NCI-H748 treated with DMSO at 0.1 percent for 48 hours (cell line): ENCODE measurements around the gene UBE2O.

ENCODE experiments used
- DNase-seq: peaks from one replicate; lab custom pipeline; 2025; lab: John Stamatoyannopoulos, UW

Gene UBE2O

DNA sequence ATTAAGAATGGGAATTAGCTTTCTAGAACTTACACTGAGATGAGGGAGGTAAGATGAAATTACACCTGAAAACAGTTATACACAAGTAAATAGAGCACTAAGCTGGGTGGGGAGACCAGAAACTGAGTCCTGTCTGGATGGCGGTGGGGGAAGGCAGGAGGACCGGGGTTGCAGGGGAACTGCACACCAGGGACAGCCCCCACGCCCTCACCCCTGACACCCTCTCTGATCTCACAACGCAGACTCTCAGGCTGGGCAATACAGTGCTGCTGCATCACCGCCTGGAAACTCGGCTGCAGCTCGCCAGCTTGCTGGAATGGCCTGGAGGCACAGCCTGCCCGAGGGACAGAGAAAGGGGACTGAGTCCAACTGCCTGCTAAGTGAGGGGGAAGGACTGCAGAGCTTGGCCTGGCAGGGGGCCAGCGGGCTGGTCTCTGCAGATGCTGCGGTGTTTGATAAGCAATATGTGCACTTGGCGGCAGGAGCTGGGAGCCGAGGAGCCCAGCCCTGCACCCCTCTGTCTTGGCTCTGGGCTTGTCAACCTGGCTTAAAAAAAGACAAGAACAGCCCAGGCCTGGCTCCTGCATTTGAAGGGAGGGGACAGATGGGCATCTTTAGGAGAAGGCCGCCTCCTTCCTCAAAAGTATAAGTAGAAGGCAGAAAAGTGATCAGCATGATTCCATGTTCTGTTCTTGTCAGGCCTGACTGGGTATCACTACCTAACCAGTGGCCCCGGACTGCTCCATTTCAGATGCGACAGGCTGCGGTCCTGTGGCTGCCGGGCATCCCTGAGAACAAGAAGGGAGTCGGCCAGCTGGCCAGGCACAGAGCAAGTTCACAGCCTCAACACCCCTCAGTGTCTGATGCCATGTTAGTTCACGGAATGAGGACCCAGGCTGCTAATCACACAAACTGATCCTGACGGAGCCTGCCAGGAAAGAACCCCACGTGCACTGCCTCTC is 38.3 kb downstream of the UBE2O start:
- DNase-seq: no peak

DNA sequence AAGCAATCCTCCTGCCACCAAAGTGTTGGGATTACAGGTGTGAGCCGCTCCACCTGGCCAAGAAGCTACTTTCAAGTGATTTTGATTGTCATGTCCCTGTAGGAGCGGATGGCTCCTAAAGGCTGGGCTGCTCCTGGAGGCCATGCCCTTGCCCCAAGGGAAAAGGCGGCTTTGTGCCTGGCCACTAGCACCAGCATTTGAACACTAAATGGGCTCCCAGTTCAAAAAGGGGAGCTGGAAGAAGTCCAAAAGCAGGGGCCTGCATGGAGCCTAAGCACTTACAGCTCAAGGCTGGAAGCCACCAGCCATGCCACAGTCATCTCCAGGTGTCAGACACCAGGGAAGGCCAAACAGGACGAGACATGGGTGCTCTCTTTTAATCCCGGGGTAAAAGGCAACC is 41.7 kb downstream of the UBE2O start:
- DNase-seq: no peak

DNA sequence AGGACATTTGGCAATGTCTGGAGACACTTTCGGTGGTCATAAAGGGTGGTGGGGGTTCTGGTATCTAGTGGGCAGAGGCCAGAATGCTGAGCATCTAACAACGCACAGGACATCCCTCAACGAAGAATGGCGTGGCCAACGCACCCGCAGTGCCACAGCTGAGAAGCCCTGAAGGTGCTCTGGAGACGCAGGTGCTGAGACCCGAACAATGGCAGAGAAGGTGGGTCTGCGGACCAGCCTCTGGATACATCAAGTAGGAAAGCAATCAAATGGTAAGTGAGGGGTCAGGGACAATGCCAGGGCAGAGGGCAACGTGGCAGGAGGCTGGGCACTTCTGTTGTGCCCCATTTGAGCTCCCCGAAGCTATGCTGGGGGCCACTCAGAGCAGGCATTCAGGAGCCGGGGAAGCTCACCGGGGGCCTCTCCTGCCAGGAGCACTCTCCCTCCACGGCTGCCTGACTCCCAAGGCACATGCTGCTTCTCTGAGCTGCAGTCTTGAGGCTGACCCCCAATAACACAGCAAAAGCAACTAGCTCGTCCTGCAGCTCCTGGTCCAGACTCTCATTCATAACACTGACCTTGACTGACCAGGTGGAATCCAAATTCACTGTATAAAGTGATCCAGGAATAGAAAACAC is 42.5 kb downstream of the UBE2O start:
- no peak for DNase-seq

DNA sequence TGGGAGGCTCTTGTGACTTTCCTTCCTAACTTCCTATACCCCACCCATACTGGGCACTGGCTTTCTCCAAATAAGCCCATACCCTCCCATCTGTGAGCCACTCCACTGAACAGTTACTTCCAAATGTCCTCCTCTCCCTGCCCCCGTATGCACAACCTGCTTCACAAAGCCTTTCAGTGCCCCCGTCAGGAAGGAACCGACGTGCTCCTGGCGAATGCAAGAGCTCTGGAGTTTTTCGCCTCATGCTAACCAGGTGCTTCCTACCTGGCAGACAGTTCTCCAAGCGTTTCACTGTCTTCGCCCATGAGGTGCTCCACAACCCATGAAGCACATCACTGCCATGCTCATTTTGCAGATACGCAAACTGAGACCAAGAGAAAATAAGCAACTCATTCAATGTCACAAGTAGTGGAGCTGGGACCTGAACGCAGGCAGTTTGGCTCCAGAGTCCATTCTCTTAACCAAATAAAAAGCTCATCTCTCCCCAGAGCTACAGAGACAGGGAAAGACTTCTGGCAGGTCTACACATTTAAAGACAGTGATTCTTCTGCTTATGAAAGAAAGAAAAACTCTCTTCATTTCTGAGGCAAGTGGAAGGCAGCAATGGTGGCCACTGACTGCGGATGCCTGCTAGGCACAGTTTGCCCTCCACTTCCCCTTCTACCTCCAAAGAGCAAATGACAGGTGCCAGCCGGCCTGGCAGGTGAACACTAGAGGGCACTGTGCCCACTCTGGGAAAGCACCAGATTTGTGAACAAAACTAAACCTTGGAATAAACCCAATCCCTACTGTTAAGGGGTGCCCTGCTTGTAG is 44.7 kb downstream of the UBE2O start:
- DNase-seq: no peak

DNA sequence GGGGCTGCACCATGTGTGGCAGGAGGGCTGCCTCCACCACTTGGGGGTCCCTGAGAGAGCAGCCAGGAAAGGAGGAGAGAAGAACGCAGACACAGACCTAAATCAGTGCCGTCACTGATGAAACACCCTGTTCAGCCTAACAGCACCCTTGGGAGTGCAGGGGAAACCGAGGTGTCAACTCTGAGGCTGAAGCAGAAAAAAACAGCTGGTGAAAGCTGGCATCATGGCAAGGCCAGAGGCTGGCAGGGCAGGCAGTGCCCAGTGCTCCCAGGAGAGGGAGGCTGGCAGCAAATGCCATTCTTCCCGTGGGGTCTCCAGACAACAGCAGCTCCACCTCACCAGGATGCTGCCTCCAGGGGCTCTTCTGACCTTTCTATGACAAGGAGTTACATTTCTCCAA is 45.4 kb downstream of the UBE2O start:
- no peak for DNase-seq

GRCh38 chr17:76405967-76406647 is 46.8 kb downstream of the UBE2O start:
- DNase-seq: no peak

GRCh38 chr17:76405607-76405966 is 47.4 kb downstream of the UBE2O start:
- DNase-seq: no peak

- no peak for DNase-seq
Observed at GRCh38 chr17:76404976-76405563, 47.9 kb downstream of the UBE2O start.

- DNase-seq: no peak
Observed at GRCh38 chr17:76404256-76404655, 48.7 kb downstream of the UBE2O start.

DNA sequence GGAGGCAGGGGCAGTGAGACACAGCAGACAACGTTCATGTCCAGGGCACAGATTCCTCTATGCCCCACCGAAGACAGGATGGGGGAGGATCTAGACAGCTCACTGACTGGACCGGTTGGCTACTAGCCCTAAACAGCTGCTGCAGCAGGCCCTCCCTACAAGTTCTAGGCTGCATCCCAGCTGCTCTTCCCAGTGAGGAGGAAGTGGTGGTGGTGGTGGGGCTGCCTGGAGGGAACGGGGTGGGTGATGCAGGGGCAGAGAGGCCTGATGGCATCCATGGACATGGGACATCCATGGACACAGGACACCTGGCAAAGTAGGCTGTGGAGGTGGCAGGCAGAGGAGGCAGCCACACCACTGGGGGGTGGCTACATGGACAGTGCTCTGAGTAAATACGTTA is 50.2 kb downstream of the UBE2O start:
- DNase-seq: no peak

DNA sequence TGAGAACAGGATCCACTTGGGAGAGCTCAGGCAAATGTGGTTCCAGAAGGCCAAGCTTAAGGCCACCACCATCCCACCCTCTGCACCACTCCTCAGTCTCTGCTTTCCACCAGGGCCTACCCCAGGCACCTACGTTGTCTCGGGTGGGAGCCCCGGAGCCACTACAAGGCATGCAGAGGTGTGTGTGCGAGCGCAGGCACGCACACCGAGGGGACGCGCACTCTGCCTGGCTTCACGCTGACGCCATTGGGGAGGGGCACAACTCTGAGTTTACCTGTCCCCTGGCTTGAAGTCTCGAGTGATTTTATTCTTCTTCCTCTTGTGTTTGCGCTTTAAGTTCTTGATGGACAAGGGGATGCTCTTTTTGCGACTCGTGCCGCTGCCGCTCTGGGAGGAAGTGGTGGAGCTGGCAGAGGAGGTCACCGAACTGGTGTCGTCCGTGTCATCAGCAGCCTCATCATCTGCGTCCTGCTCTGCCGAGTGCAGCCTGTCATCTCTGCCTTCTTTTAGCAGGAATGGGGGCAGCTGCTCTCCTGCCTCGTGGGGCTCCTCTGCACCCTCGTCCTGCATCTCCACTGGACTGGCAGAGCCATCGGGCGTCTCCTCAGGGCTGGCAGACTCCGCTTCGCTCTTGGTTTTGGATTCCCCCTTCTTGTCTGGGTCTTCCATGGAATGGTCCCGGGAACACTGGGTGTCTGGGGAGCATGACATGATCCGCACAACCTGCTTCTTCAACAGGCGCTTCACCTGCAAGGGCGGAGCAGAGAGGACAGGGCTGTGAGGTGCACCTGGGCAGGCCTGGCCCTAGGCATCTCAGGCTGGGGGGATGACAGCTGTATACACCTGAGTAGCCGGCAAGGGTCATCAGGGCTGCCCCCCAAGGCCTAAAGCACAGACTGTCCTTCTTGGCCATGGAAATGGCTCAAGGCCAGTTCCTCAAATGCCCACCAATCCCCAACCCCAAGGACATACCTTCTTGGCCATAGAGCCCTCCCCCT is 53.5 kb downstream of the UBE2O start:
- no peak for DNase-seq

DNA sequence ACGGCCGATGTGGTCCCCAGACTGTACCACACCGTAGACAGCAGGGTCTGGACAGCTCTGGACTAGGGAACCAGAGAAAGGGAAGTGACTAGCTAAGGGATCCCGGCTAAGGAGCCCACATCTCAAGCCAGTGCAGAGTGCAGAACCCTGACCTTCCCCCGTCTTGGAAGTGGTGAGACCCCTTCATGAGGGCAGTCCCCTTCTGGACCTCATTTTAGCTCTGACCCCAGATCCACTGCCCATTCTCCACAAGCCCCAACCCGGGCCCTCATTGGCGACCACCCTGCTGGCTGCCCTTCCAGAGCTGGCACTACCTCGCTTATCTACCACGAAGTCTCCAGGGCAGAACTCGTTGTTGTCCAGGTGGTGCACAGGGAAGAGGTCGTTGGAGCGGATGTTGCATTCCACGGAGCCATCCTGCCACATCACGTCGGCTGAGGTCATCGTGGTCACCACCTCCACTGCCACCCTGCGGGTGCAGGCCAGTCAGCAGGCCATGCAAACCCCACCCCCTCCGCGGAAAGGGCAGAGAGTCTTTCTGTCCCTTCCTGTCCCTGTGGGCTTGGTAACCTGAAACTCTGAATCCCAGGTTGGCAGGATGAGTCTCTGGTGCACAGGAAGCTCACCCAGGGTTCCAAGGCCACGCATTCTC is 54.3 kb downstream of the UBE2O start:
- no peak for DNase-seq

DNA sequence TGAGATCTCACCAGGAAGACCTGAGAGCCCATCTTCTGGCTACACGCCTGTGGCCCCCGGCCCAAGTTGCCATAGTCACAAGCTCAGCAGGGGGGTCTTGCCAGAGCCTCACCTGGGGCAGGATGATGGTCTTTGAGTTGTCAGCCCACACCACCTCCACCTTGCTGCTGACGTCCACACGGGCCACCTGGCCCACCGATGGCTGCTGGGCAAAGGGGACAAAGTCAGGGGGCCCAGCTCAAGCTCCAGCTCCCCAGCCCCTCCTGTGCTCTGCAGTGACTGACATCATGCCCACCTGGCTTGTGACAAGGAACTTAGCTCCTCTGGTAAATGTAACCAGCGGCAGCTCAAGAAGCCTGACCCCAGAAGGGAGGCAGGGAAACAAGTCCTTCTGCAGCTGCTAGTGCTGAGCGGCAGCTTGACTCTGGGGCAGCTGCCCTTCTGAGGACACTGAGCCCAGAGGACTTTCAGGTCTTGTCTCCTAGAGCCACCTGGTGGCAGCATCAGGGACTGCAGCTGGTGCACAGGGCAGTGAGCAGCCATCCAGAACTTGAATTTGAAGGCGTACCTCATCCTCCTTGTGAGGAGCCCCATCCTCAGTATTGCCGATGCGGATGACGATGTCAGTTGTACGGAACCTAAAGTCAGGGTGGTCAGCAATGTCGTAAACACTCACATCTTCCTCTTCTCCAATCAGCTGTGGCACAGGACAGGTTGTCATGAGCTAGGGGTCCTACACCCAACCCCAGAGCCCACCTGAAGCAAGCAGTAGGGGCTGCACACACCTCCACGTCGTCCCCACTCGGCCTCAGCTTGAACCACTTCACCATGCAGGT is 55.0 kb downstream of the UBE2O start:
- peak; percentile 16 for DNase-seq

- no peak for DNase-seq
Observed at GRCh38 chr17:76397184-76397583, 55.8 kb downstream of the UBE2O start.

DNA sequence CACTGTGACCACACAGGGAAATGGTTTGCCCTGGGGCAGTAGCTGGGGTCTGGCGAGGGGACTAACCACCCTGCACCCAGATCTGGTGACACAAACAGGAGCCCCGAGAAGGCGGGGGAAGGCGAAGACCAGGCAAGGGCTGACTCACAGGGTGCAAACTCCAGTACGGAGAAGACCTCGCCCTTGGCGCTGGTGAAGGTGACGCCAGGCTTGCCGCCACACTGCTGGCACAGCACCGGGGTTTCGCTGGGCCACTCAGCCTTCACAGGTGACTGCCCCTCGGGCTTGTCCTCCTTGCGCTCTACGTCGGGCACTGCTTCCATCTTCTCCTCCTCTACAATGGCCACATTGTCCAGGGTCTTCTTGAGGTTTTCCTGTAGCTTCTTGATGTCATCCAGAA is 57.0 kb downstream of the UBE2O start:
- no peak for DNase-seq

GRCh38 chr17:76394166-76394565 is 58.8 kb downstream of the UBE2O start:
- DNase-seq: no peak

DNA sequence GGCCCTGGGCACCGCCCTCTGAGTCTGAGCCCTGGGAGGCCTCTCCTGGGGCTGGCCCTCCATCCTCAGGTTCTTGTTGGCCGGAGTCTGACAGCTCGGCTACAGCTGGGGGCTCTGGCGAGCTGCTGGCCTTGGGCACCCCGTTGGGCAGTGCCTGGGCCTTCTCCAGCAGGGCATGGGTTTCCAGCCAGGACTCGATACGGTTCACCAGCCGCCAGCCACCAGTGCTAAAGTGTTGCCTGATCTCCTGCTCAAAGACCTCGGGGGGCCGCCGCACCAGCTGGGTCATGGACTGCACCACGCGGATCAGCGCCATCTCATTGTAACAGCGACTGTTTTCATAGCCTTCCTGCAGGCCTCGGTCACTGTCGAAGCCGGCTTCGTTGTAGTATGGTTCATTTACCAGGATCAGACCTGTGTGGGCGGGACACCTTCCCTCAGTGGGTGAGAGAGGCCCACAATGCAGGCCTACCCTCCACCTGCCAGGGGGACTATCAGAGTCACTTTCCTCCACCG is 61.7 kb downstream of the UBE2O start:
- DNase-seq: no peak

DNA sequence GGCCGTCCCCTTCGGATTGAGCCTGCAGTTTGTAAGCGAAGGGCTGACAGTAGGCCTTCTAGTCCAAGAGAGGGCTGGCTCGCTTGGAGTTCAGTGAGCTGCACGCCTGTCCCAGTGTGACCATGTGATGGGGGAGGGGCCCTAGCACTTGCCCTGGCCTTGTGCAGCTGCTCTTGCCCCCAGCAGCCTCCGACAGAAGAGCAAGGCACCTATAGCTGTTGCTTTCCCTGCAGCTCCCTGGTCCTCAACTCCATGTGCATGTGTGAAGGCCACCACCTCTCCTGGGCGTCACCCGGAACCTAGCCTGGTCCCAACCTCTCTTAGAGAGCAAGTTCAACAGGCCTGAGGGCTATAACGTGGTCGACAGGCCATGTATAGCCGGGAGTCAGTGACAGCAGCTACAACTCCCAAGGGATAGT is 62.9 kb downstream of the UBE2O start:
- no peak for DNase-seq
